Hepatocyte (in vitro differentiated cells): ENCODE data around the gene ITIH1.

Experiments
- EZH2 ChIP-seq: fragments of 200-600 bp; sonication (generic); IDR thresholded peaks from 2 replicates; pipeline ENCODE4 v1.6.1; 2016; ENCODE audit warnings: antibody characterized with exemption, mild to moderate bottlenecking, borderline replicate concordance
- EZH2phosphoT487 ChIP-seq: fragments of 200-600 bp; sonication (generic); IDR thresholded peaks from one replicate; pipeline ENCODE4 v1.6.1; 2018; ENCODE audit warnings: antibody characterized with exemption, mild to moderate bottlenecking, low read depth, moderate library complexity; ENCODE audit not compliant: unreplicated experiment, severe bottlenecking
- TF ChIP-seq, protein P1 (sequence below): fragments of 200-600 bp; sonication (generic); IDR thresholded peaks from 2 replicates; pipeline ENCODE4 v1.5.1; 2016; ENCODE audit warnings: antibody characterized with exemption, mild to moderate bottlenecking; ENCODE audit not compliant: poor library complexity

DNA sequence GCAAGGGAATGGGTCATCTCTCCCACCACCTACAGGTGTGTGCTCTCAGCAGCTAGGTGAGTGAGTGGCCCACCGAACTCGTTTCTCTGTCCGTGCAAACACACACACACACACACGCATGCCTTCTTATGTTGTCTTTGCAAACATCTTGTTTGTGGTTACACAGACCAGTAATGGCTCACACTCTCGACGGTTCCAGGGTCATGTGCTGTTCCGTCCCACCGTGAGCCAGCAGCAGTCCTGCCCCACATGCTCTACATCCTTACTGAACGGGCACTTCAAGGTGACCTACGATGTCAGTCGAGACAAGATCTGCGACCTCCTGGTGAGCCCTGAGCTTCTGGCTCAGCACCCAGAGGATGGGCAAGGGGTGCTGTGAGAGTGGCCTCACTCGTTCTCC is 4.3 kb downstream of the ITIH1 start:
- TF ChIP-seq, protein P1, sequence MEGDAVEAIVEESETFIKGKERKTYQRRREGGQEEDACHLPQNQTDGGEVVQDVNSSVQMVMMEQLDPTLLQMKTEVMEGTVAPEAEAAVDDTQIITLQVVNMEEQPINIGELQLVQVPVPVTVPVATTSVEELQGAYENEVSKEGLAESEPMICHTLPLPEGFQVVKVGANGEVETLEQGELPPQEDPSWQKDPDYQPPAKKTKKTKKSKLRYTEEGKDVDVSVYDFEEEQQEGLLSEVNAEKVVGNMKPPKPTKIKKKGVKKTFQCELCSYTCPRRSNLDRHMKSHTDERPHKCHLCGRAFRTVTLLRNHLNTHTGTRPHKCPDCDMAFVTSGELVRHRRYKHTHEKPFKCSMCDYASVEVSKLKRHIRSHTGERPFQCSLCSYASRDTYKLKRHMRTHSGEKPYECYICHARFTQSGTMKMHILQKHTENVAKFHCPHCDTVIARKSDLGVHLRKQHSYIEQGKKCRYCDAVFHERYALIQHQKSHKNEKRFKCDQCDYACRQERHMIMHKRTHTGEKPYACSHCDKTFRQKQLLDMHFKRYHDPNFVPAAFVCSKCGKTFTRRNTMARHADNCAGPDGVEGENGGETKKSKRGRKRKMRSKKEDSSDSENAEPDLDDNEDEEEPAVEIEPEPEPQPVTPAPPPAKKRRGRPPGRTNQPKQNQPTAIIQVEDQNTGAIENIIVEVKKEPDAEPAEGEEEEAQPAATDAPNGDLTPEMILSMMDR: no peak
- TF ChIP-seq EZH2phosphoT487: no peak
- TF ChIP-seq EZH2: no peak
